Measurements from ENCODE around the gene FHDC1.

The FHDC1 gene

DNA sequence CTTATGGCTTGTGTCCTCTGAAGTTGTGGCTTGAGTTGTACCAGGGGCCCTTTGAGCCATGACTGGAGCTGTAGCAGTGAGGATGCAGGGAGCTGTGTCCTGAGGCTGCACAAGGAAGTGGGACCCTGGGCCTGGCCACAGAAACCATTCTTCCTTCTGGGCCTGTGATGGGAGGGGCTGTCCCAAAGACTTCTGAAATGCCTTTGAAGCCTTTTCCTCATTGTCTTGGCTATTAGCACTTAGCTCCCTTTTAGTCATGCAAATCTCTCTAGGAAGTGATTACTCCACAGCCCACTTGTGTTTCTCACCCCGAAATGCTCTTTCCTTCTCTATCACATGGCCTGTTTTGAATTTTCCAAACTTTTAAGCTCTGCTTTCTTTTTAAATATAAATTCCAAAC is 92.4 kb downstream of the FHDC1 start:
- DNase-seq (ENCODE audit: low read depth in 1 of 2, low spot score in 1 of 2), result no peak
